GM06990 (cell line): ENCODE data around the gene SNRNP48.

Source experiments
- DNase-seq: peaks from one replicate; pipeline ENCODE4 v3.0.0-alpha.2; 2011; ENCODE audit not compliant: insufficient read length; ENCODE audit errors: extremely low read depth
- H3K27me3 ChIP-seq: replicated peaks from 2 replicates; pipeline ENCODE4 v1.6.0; 2011; ENCODE audit warnings: low read length; ENCODE audit not compliant: control insufficient read depth, insufficient read depth
- H3K36me3 ChIP-seq: 2 replicates; pipeline ENCODE4 v1.5.1; 2011; ENCODE audit warnings: low read length; ENCODE audit not compliant: control insufficient read depth, insufficient read depth
- H3K4me3 ChIP-seq: replicated peaks from 2 replicates; pipeline ENCODE4 v1.5.1; 2011; ENCODE audit warnings: low read depth, mild to moderate bottlenecking, control low read depth, low read length
- TF ChIP-seq, protein P1 (sequence below): IDR thresholded peaks from 2 replicates; pipeline ENCODE4 v1.5.1; 2011; ENCODE audit warnings: low read length, control low read depth, mild to moderate bottlenecking, inconsistent platforms; ENCODE audit not compliant: insufficient read depth, poor library complexity, severe bottlenecking

Gene SNRNP48

DNA sequence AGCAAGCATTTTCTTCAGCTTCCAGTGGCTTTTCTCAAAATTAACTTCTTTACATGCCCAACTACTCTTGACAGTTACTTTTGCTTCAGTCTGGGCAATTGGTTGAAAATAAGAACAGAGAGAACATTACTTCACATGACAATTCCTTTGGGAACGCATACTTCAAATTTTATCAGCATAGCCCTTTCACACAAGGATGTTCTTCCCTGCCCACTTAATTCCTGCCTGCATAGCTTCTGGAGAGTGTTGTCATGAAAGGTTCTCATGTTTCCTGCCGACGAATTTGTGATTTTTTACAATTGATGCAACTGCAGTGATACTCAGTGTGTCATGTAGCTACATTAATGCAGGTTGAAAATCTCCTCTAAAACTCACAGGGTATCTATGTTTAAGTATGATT is 22.0 kb upstream of the SNRNP48 start:
- no peaks in the 10 kb centered on the region for H3K36me3 ChIP-seq
- TF ChIP-seq, protein P1, sequence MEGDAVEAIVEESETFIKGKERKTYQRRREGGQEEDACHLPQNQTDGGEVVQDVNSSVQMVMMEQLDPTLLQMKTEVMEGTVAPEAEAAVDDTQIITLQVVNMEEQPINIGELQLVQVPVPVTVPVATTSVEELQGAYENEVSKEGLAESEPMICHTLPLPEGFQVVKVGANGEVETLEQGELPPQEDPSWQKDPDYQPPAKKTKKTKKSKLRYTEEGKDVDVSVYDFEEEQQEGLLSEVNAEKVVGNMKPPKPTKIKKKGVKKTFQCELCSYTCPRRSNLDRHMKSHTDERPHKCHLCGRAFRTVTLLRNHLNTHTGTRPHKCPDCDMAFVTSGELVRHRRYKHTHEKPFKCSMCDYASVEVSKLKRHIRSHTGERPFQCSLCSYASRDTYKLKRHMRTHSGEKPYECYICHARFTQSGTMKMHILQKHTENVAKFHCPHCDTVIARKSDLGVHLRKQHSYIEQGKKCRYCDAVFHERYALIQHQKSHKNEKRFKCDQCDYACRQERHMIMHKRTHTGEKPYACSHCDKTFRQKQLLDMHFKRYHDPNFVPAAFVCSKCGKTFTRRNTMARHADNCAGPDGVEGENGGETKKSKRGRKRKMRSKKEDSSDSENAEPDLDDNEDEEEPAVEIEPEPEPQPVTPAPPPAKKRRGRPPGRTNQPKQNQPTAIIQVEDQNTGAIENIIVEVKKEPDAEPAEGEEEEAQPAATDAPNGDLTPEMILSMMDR: no peak

DNA sequence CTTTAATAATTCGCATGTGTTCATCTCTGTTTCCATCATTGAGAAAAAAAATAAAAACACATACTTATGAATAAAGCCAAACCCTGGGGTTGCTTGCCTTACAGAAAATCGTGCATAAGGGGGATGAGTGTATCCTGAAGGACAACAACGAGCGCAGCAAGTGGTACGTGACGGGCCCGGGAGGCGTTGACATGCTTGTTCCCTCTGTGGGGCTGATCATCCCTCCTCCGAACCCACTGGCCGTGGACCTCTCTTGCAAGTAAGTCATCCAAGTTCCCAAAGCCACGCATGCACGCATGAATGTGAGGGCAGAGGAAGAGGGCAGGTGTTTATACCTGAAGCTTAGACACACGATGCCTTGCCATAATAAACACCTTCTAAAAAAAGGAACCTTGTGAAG is 20.9 kb upstream of the SNRNP48 start:
- H3K27me3 ChIP-seq: 0 out of 2 replicates have a peak, but pooled peaks cover 1% of the 10 kb centered on the region
- TF ChIP-seq, protein P1: no peak
- no peak for DNase-seq
- no peaks in the 10 kb centered on the region for H3K36me3 ChIP-seq
- H3K4me3 ChIP-seq: no peak overlapping the region

More for the DNA sequence above, 22.0 kb upstream of the SNRNP48 start:
- Histone ChIP-seq H3K4me3 (no peak overlapping the region), H3K27me3 (0 out of 2 replicates have a peak, but pooled peaks cover 1% of the 10 kb centered on the region)
- no peak for DNase-seq

DNA sequence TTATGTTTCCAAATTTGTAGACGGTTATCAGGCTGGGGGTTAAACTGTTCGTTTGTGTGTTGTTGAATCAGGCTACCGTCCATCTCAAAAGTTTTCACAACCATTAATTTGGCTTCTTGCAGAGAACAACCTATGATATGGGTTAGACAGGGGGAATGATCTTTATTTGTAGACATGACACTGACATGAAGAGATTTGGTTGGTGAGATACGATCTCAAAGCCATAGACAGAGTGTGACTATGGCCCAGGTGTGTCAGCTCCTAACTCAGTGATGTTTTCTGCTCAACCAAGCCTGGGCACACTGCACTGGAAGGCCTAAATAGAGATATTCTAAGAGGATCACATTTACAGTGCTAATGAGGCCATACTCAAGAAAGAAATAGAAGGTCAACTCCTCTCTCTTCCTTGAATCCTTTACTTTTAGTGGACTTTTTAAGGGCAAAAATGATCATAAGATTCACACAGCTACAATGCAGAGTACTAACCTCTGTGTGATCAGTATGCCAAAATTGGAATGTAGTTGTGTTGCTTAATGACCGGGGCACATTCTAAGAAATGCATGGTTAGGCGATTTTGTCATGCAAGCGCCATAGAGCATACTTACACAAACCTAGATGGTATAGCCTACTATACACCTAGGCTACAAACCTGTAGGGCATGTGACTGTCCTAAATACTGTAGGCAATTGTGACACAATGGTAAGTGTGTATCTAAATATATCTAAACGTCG is 17.6 kb upstream of the SNRNP48 start:
- H3K4me3 ChIP-seq: no peak overlapping the region
- TF ChIP-seq, protein P1: no peak
- DNase-seq: no peak
- no peaks in the 10 kb centered on the region for H3K36me3 ChIP-seq
- peaks cover 1% of the 10 kb centered on the region; the same call in 1 of the 2 replicates for H3K27me3 ChIP-seq

DNA sequence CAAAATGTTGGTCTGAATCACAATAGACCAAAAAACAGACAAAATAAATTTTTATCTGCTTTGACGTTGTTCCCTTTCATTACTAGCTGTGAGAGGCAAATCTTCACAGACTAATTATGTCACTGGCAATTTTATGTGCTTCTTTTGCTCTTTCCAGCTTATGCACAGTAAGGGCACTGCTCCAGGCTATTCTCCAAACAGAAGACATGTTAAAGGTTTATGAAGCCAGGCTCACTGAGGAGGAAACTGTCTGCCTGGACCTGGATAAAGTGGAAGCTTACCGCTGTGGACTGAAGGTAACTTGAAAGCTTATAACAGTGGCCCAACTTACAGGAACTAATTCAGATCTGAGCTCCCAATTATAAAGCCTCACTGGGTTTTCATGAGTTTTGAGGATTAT is 15.5 kb upstream of the SNRNP48 start:
- Histone ChIP-seq H3K36me3 (no peaks in the 10 kb centered on the region), H3K27me3 (peaks cover 1% of the 10 kb centered on the region; the same call in 1 of the 2 replicates), H3K4me3 (no peak overlapping the region)
- TF ChIP-seq, protein P1: no peak
- DNase-seq: no peak

DNA sequence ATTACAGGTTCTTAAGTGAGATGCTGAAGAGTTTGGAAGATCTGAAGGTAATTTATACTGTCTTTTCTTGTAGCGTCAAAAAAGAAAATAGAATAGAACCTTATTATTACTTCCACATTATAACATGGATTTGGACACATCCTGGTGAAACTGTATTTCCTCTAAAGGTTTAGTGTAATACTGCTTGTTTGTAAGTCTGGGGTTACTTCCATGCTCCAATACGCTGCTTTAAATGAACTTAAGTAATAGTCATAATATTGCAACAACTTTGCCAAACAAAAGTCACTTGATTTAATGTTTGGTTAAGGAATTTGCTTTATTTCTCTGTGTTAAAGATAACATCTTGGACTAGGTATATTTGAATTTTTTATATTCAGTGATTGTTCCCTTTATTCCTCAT is 11.5 kb upstream of the SNRNP48 start:
- no peaks in the 10 kb centered on the region; the same call in 1 of the 2 replicates for H3K27me3 ChIP-seq
- TF ChIP-seq, protein P1: no peak
- no peaks in the 10 kb centered on the region for H3K36me3 ChIP-seq
- DNase-seq: no peak
- H3K4me3 ChIP-seq: no peak overlapping the region
